Kidney (tissue), 14 donors: ENCODE results near the gene CFAP69. TPM values are rescaled to one million over a fixed set of nuclear protein-coding genes. Genes with fewer than 3 reads are reported as not detected.
A peak's percentile ranks its signal among the peaks of the same experiment; 100 is the strongest.

ENCODE experiments used
- DNase-seq, 5 donors: peaks; one replicate each; pipeline ENCODE4 v3.0.0-alpha.2; 2013 to 2020
- FAIRE-seq: peaks from 2 replicates; lab custom pipeline; 2012; peaks lifted over from hg19 to GRCh38; lab: Jason Lieb, UNC
- H3K27ac ChIP-seq, 2 donors: one replicate each; pipeline ENCODE4 v1.7.0; 2013; ENCODE audit warnings: low read depth in 2 of 2, low read length in 2 of 2, inconsistent platforms in 1 of 2
- H3K27me3 ChIP-seq: one replicate; pipeline ENCODE4 v1.7.1; 2013; ENCODE audit warnings: low read length, inconsistent platforms; ENCODE audit not compliant: control insufficient read depth, insufficient read depth
- H3K36me3 ChIP-seq, 3 donors: one replicate each; pipeline versions ENCODE4 v1.7.0 to v1.7.1; 2013; ENCODE audit warnings: low read length in 3 of 3, control low read depth in 1 of 3, inconsistent platforms in 1 of 3; ENCODE audit not compliant: insufficient read depth in 3 of 3, control insufficient read depth in 2 of 3
- H3K4me1 ChIP-seq, 3 donors: one replicate each; pipeline versions ENCODE4 v1.7.0 to v1.7.1; 2013; ENCODE audit warnings: low read length in 3 of 3, inconsistent platforms in 1 of 3, low read depth in 1 of 3; ENCODE audit not compliant: control insufficient read depth in 2 of 3, insufficient read depth in 2 of 3
- H3K4me3 ChIP-seq, 3 donors: one replicate each; pipeline versions ENCODE4 v1.7.0 to v1.8.1; 2013; ENCODE audit warnings: low read length in 3 of 3, control low read depth in 1 of 3, inconsistent platforms in 1 of 3
- H3K9ac ChIP-seq, 3 donors: one replicate each; pipeline versions ENCODE4 v1.7.0 to v1.7.1; 2013; ENCODE audit warnings: low read length in 3 of 3, control low read depth in 1 of 3, inconsistent platforms in 1 of 3
- H3K9me3 ChIP-seq, 3 donors: one replicate each; pipeline versions ENCODE4 v1.7.0 to v1.7.1; 2013; ENCODE audit warnings: low read length in 3 of 3, control low read depth in 1 of 3, inconsistent platforms in 1 of 3; ENCODE audit not compliant: control insufficient read depth in 2 of 3, insufficient read depth in 1 of 3
- CTCF ChIP-seq: IDR thresholded peaks from 3 replicates; pipeline ENCODE4 v1.5.1; 2012; ENCODE audit warnings: mild to moderate bottlenecking, moderate library complexity, borderline replicate concordance; ENCODE audit not compliant: insufficient read depth; ENCODE audit errors: extremely low read depth
- intact Hi-C: fragments of 100-400 bp; cut with DNase I; formaldehyde crosslinking; loops from one replicate; pipeline ENCODE4 v1.11.1; 2022
- polyA plus RNA-seq: library from polyadenylated mRNA; stranded (reverse); fragments of 350-450 nt; fragmentation: Illumina TruSeq; extraction: RNeasy Lipid Tissue Mini Kit (QIAGEN cat#74804); gene quantifications from one replicate; pipeline ENCODE4 v1.2.3, GENCODE V29; 2014; ENCODE audit warnings: low read depth, low replicate concordance; ENCODE audit not compliant: insufficient read depth
- total RNA-seq: library from RNA; stranded (reverse); fragmentation: NEBNext Ultra II Directional; extraction: Animal tissue kit (Norgen Biotek cat#: 25700); gene quantifications from one replicate; pipeline ENCODE4 v1.2.1, GENCODE V29; 2021
- donor health status: control.
- donor health status: control.
- donor health status: control.
- donor health status: control.
- donor health status: control.
- donor health status: DM: yes; HTN: yes; CAD: no.
- donor health status: Normal renal cell carcinoma (clear cell type).

The CFAP69 gene
- total and polyA plus RNA-seq, 2 donors from 2014 or later = 9.2 to 13.2 TPM

GRCh38 chr7:90313907-90314306 lies 68.9 kb downstream of the CFAP69 start:
- H3K4me1 ChIP-seq = no peaks in the 10 kb centered on the region
- TF ChIP-seq CTCF = no peak
- peaks cover 0 to 4% (median 4%) of the 10 kb centered on the region in 3 donors for H3K36me3 ChIP-seq
- H3K27me3 ChIP-seq = no peaks in the 10 kb centered on the region
- no peaks in the 10 kb centered on the region for H3K9me3 ChIP-seq
- DNase-seq (no peak), FAIRE-seq (no peak)
- H3K4me3 ChIP-seq = no peak overlapping the region
- intact Hi-C loops = no loop called here
- no peak overlapping the region for H3K27ac ChIP-seq
- H3K9ac ChIP-seq = no peak overlapping the region

- H3K27me3 ChIP-seq = peaks cover 28% of the 10 kb centered on the region
Observed at GRCh38 chr7:90320014-90320413, 75.0 kb downstream of the CFAP69 start.

GRCh38 chr7:90320418-90320800 lies 75.4 kb downstream of the CFAP69 start:
- H3K4me1 ChIP-seq = peaks cover 0 to 4% (median 0%) of the 10 kb centered on the region in 3 donors
- intact Hi-C loops = no loop called here
- H3K4me3 ChIP-seq = peak overlapping the region in 1 of 3 donors; percentile 44
- DNase-seq (no peak), FAIRE-seq (no peak)
- TF ChIP-seq CTCF = no peak
- no peak overlapping the region for H3K9ac ChIP-seq
- no peak overlapping the region for H3K27ac ChIP-seq
- H3K36me3 ChIP-seq = no peaks in the 10 kb centered on the region
- peaks cover 28% of the 10 kb centered on the region for H3K27me3 ChIP-seq
- H3K9me3 ChIP-seq = no peaks in the 10 kb centered on the region

More at GRCh38 chr7:90320014-90320413, 75.0 kb downstream of the CFAP69 start:
- Histone ChIP-seq H3K9me3 (no peaks in the 10 kb centered on the region), H3K9ac (no peak overlapping the region), H3K36me3 (no peaks in the 10 kb centered on the region), H3K27ac (no peak overlapping the region), H3K4me1 (peaks cover 0 to 4% (median 0%) of the 10 kb centered on the region in 3 donors), H3K4me3 (no peak overlapping the region)
- FAIRE-seq (no peak), DNase-seq (no peak)
- intact Hi-C loops = no loop called here
- no peak for TF ChIP-seq CTCF
